Activated CD4-positive, alpha-beta T cell treated with anti-CD3 and anti-CD28 coated beads for 48 hours (primary cell): ENCODE results near the gene ADGRA1.

ENCODE experiments used
- DNase-seq: peaks from one replicate; pipeline ENCODE4 v3.0.0-alpha.2; 2020

ADGRA1 gene

GRCh38 chr10:133154996-133155778 is 67.5 kb downstream of the ADGRA1 start:
- no peak for DNase-seq

GRCh38 chr10:133156674-133157579 is 69.2 kb downstream of the ADGRA1 start:
- DNase-seq: no peak

- no peak for DNase-seq
Measured at GRCh38 chr10:133157662-133158436, 70.1 kb downstream of the ADGRA1 start.

- no peak for DNase-seq
Measured at GRCh38 chr10:133158437-133158755, 70.7 kb downstream of the ADGRA1 start.

- no peak for DNase-seq
Measured at GRCh38 chr10:133158756-133159610, 71.3 kb downstream of the ADGRA1 start.

GRCh38 chr10:133159611-133159949 is 71.9 kb downstream of the ADGRA1 start:
- no peak for DNase-seq

- DNase-seq: no peak
Measured at GRCh38 chr10:133159950-133160825, 72.5 kb downstream of the ADGRA1 start, which contains the start of gene KNDC1. Gene KNDC1 (plus strand): TSS chr10:133160219. CDS start chr10:133160468, 249 bp downstream.

GRCh38 chr10:133160826-133161471 is 73.2 kb downstream of the ADGRA1 start:
- no peak for DNase-seq

- DNase-seq: no peak
Measured at GRCh38 chr10:133161486-133162109, 73.9 kb downstream of the ADGRA1 start.

GRCh38 chr10:133162178-133162909 is 74.6 kb downstream of the ADGRA1 start:
- DNase-seq: no peak

- no peak for DNase-seq
Measured at GRCh38 chr10:133162910-133163856, 75.5 kb downstream of the ADGRA1 start.

GRCh38 chr10:133163889-133164815 is 76.4 kb downstream of the ADGRA1 start:
- no peak for DNase-seq

- no peak for DNase-seq
Measured at GRCh38 chr10:133164816-133165555, 77.3 kb downstream of the ADGRA1 start.

- no peak for DNase-seq
Measured at GRCh38 chr10:133165556-133166503, 78.1 kb downstream of the ADGRA1 start.

GRCh38 chr10:133166504-133166827 is 78.7 kb downstream of the ADGRA1 start:
- DNase-seq: no peak
